HCT116 (cell line): Measurements from ENCODE around the gene SLC50A1. TPM values are rescaled to one million over a fixed set of nuclear protein-coding genes. Genes with fewer than 3 reads are reported as not detected.

Source experiments
- ATAC-seq: fragments of 200-7000 bp; cut with Tn5 transposase; 2 replicates; pipeline ENCODE4 v1.9.1; 2020; ENCODE audit warnings: mild to moderate bottlenecking, moderate library complexity
- BruUV-seq: library from RNA; stranded (reverse); fragments of 400-500 nt; replicated peaks from 2 replicates; lab custom pipeline; 2021; lab: Mats Ljungman, UMichigan
- CTCF ChIA-PET: fragments of 300-600 bp; sonication (Branson Sonifier 250); formaldehyde crosslinking; loops from one replicate; lab custom pipeline; 2021; ENCODE audit warnings: antibody characterized with exemption; lab: Charles Lee
- POLR2A ChIA-PET: fragments of 300-600, 350-600 bp; sonication (Branson Sonifier 250); formaldehyde crosslinking; loops from one replicate; lab custom pipeline; 2021; ENCODE audit warnings: antibody characterized with exemption; lab: Charles Lee
- RAD21 ChIA-PET, 2 experiments: fragments of 300-600 bp; sonication (Branson Sonifier 250); formaldehyde crosslinking; loops; one replicate each; lab custom pipeline; 2023; ENCODE audit warnings: low total read pairs in 2 of 2; ENCODE audit not compliant: uncharacterized antibody in 2 of 2, unreplicated experiment in 2 of 2, low non-redundant PET in 1 of 2; lab: Charles Lee
- DNase-seq: peaks from one replicate; pipeline ENCODE4 v3.0.0-alpha.2; 2010; ENCODE audit warnings: low read depth, low spot score
- H2AFZ ChIP-seq: fragments of 200-600 bp; shearing (Covaris generic), sonication (generic); 2 replicates; pipeline ENCODE4 v1.6.1; 2017; ENCODE audit warnings: low read depth, mixed run types, mixed read lengths, antibody characterized with exemption, low read length; ENCODE audit not compliant: poor library complexity, severe bottlenecking
- H3K27ac ChIP-seq: 2 replicates; pipeline ENCODE4 v1.5.1; 2012; ENCODE audit warnings: low read depth, low read length
- H3K27me3 ChIP-seq: fragments of 200-600 bp; sonication (generic); 2 replicates; pipeline ENCODE4 v1.6.1; 2016; ENCODE audit warnings: mixed run types, low read length, mixed read lengths; ENCODE audit not compliant: insufficient read depth
- H3K36me3 ChIP-seq, 2 experiments: fragments of 200-500 bp in 1 of 2; fragments of 200-600 bp in 1 of 2; sonication (Bioruptor generic) in 1 of 2; sonication (generic) in 1 of 2; 2 replicates each; pipeline versions ENCODE4 v1.5.1 to v1.6.1; 2014 to 2016; ENCODE audit warnings: low read length in 2 of 2, inconsistent platforms in 1 of 2, mixed read lengths in 1 of 2, mixed run types in 1 of 2; ENCODE audit not compliant: insufficient read depth in 2 of 2, control insufficient read depth in 1 of 2
- H3K4me1 ChIP-seq, 2 experiments: fragments of 200-600 bp in 1 of 2; sonication (generic) in 1 of 2; 2 replicates each; pipeline versions ENCODE4 v1.5.1 to v1.6.1; 2012 to 2017; ENCODE audit warnings: low read length in 2 of 2, inconsistent platforms in 1 of 2, mild to moderate bottlenecking in 1 of 2, mixed read lengths in 1 of 2, mixed run types in 1 of 2, moderate library complexity in 1 of 2; ENCODE audit not compliant: insufficient read depth in 2 of 2, control insufficient read depth in 1 of 2
- H3K4me2 ChIP-seq: fragments of 200-600 bp; sonication (generic); 2 replicates; pipeline ENCODE4 v1.6.1; 2017; ENCODE audit warnings: mixed run types, low read length, mixed read lengths
- H3K4me3 ChIP-seq, 2 experiments: fragments of 200-600 bp in 1 of 2; sonication (generic) in 1 of 2; replicated peaks in 1 of 2; 2 replicates each; pipeline ENCODE4 v1.5.1; 2011 to 2016; ENCODE audit warnings: low read length in 2 of 2, control low read depth in 1 of 2, low read depth in 1 of 2, mild to moderate bottlenecking in 1 of 2, mixed read lengths in 1 of 2, mixed run types in 1 of 2
- H3K79me2 ChIP-seq: fragments of 200-600 bp; sonication (generic); 2 replicates; pipeline ENCODE4 v1.6.1; 2017; ENCODE audit warnings: mild to moderate bottlenecking, mixed run types, low read length, moderate library complexity, mixed read lengths; ENCODE audit not compliant: insufficient read depth
- H3K9ac ChIP-seq: fragments of 200-600 bp; sonication (generic); 2 replicates; pipeline ENCODE4 v1.6.1; 2016; ENCODE audit warnings: low read length, mixed read lengths
- H3K9me2 ChIP-seq: fragments of 200-600 bp; sonication (generic), shearing (Covaris generic); 2 replicates; pipeline ENCODE4 v1.6.1; 2017; ENCODE audit warnings: mixed run types, mild to moderate bottlenecking, moderate library complexity; ENCODE audit not compliant: insufficient read depth
- H3K9me3 ChIP-seq, 2 experiments: fragments of 200-500 bp in 1 of 2; fragments of 200-600 bp in 1 of 2; sonication (Bioruptor generic) in 1 of 2; sonication (generic) in 1 of 2; 2 replicates each; pipeline ENCODE4 v1.6.1; 2014 to 2017; ENCODE audit warnings: low read length in 2 of 2, mixed read lengths in 2 of 2, inconsistent platforms in 1 of 2, low read depth in 1 of 2, mild to moderate bottlenecking in 1 of 2, mixed run types in 1 of 2, moderate library complexity in 1 of 2; ENCODE audit not compliant: control insufficient read depth in 1 of 2, insufficient read depth in 1 of 2
- H4K20me1 ChIP-seq: fragments of 200-600 bp; sonication (generic), shearing (Covaris generic); 2 replicates; pipeline ENCODE4 v1.6.1; 2017; ENCODE audit warnings: mixed run types, mild to moderate bottlenecking, moderate library complexity; ENCODE audit not compliant: insufficient read depth
- CBX3 ChIP-seq: IDR thresholded peaks from 2 replicates; pipeline ENCODE4 v1.6.1; 2012; ENCODE audit warnings: low read depth
- EGR1 ChIP-seq: IDR thresholded peaks from 2 replicates; pipeline ENCODE4 v1.6.1; 2012; ENCODE audit warnings: low read depth
- ELF1 ChIP-seq: IDR thresholded peaks from 2 replicates; pipeline ENCODE4 v1.6.1; 2012; ENCODE audit warnings: low read depth, borderline replicate concordance
- EZH2 ChIP-seq: fragments of 200-600 bp; sonication (generic); IDR thresholded peaks from 2 replicates; pipeline ENCODE4 v1.6.1; 2017; ENCODE audit warnings: antibody characterized with exemption, mixed run types
- FOSL1 ChIP-seq: IDR thresholded peaks from 2 replicates; pipeline ENCODE4 v1.6.1; 2012; ENCODE audit warnings: low read depth
- JUND ChIP-seq: IDR thresholded peaks from 2 replicates; pipeline ENCODE4 v1.6.1; 2012
- POLR2A ChIP-seq: IDR thresholded peaks from 2 replicates; pipeline ENCODE4 v1.7.0; 2011; ENCODE audit warnings: borderline replicate concordance; ENCODE audit not compliant: insufficient read depth, insufficient read length; ENCODE audit errors: extremely low read depth
- POLR2AphosphoS5 ChIP-seq: IDR thresholded peaks from 2 replicates; pipeline ENCODE4 v1.6.1; 2011; ENCODE audit warnings: mild to moderate bottlenecking, low read depth, low read length, moderate library complexity
- RAD21 ChIP-seq: IDR thresholded peaks from 2 replicates; pipeline ENCODE4 v1.6.1; 2012; ENCODE audit warnings: low read depth, mild to moderate bottlenecking
- SIN3A ChIP-seq: IDR thresholded peaks from 2 replicates; pipeline ENCODE4 v1.6.1; 2012; ENCODE audit warnings: low read depth
- SRF ChIP-seq: IDR thresholded peaks from 2 replicates; pipeline ENCODE4 v1.6.1; 2012; ENCODE audit warnings: low read depth
- TCF7L2 ChIP-seq: IDR thresholded peaks from 2 replicates; pipeline ENCODE4 v1.7.0; 2011; ENCODE audit warnings: borderline replicate concordance, inconsistent platforms; ENCODE audit not compliant: insufficient read depth, insufficient read length; ENCODE audit errors: extremely low read depth
- YY1 ChIP-seq: IDR thresholded peaks from 2 replicates; pipeline ENCODE4 v1.6.1; 2011; ENCODE audit warnings: low read length, low read depth, moderate library complexity, mild to moderate bottlenecking; ENCODE audit not compliant: insufficient replicate concordance; ENCODE audit errors: extremely low read depth
- ZFX ChIP-seq: fragments of 450-650 bp; IDR thresholded peaks from 2 replicates; pipeline ENCODE4 v1.6.1; 2017
- ZNF274 ChIP-seq: fragments of 200-500 bp; sonication (Bioruptor generic); IDR thresholded peaks from 2 replicates; pipeline ENCODE4 v1.6.1; 2014; ENCODE audit warnings: mild to moderate bottlenecking, low read depth, low read length, inconsistent platforms
- intact Hi-C: fragments of 100-400 bp; cut with micrococcal nuclease; formaldehyde crosslinking; loops from 2 replicates; pipeline ENCODE4 v1.10.0; 2022
- total RNA-seq: library from RNA; stranded (reverse); gene quantifications from one replicate; pipeline ENCODE4 v1.2.1, GENCODE V29; 2021; ENCODE audit not compliant: unreplicated experiment
- TF ChIP-seq, protein P1 (sequence below): IDR thresholded peaks from 2 replicates; pipeline ENCODE4 v1.6.1; 2012
- TF ChIP-seq, protein P2 (sequence below): IDR thresholded peaks from 2 replicates; pipeline ENCODE4 v1.6.1; 2012
- TF ChIP-seq, protein P3 (sequence below): IDR thresholded peaks from 2 replicates; pipeline ENCODE4 v1.6.1; 2011; ENCODE audit warnings: mild to moderate bottlenecking, low read length, moderate library complexity; ENCODE audit not compliant: insufficient replicate concordance; ENCODE audit errors: extremely low read depth

Gene SLC50A1
- total RNA-seq, 1 experiment from 2014 or later, result 49.9 TPM

GRCh38 chr1:155110381-155110780 lies 25.3 kb upstream of the SLC50A1 start:
- Histone ChIP-seq H3K4me2 (no peak overlapping the region), H3K79me2 (no peaks in the 10 kb centered on the region), H3K9me3 (no peaks in the 10 kb centered on the region), H3K4me1 (peaks cover 0 to 3% of the 10 kb centered on the region in 2 experiments; a peak in 1 of 4 replicates), H3K36me3 (no peaks in the 10 kb centered on the region), H3K9ac (no peak overlapping the region), H3K27ac (no peak overlapping the region), H4K20me1 (no peaks in the 10 kb centered on the region), H2AFZ (no peak overlapping the region), H3K4me3 (no peak overlapping the region), H3K9me2 (no peaks in the 10 kb centered on the region), H3K27me3 (no peaks in the 10 kb centered on the region)
- TF ChIP-seq, protein P1, sequence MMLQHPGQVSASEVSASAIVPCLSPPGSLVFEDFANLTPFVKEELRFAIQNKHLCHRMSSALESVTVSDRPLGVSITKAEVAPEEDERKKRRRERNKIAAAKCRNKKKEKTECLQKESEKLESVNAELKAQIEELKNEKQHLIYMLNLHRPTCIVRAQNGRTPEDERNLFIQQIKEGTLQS, result no peak
- no peak for TF ChIP-seq EGR1
- no peak for TF ChIP-seq EZH2
- no peak for TF ChIP-seq ZFX
- TF ChIP-seq YY1, result no peak
- no peak for TF ChIP-seq POLR2AphosphoS5
- TF ChIP-seq FOSL1, result no peak
- TF ChIP-seq, protein P2, sequence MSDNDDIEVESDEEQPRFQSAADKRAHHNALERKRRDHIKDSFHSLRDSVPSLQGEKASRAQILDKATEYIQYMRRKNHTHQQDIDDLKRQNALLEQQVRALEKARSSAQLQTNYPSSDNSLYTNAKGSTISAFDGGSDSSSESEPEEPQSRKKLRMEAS, result no peak
- no peak for TF ChIP-seq ZNF274
- no peak for TF ChIP-seq RAD21
- TF ChIP-seq POLR2A, result no peak
- TF ChIP-seq SRF, result no peak
- TF ChIP-seq JUND, result no peak
- TF ChIP-seq CBX3, result no peak
- TF ChIP-seq, protein P3, sequence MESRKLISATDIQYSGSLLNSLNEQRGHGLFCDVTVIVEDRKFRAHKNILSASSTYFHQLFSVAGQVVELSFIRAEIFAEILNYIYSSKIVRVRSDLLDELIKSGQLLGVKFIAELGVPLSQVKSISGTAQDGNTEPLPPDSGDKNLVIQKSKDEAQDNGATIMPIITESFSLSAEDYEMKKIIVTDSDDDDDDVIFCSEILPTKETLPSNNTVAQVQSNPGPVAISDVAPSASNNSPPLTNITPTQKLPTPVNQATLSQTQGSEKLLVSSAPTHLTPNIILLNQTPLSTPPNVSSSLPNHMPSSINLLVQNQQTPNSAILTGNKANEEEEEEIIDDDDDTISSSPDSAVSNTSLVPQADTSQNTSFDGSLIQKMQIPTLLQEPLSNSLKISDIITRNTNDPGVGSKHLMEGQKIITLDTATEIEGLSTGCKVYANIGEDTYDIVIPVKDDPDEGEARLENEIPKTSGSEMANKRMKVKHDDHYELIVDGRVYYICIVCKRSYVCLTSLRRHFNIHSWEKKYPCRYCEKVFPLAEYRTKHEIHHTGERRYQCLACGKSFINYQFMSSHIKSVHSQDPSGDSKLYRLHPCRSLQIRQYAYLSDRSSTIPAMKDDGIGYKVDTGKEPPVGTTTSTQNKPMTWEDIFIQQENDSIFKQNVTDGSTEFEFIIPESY, result no peak
- no peak for TF ChIP-seq SIN3A
- no peak for TF ChIP-seq ELF1
- TF ChIP-seq TCF7L2, result no peak
- ChIA-PET POLR2A (no interaction called here), CTCF (no interaction called here), RAD21 (no interaction called here)
- intact Hi-C loops, result loop anchor here (5.0 kb wide), 1 partner anchor 57 kb away; no protein-coding TSS in a partner anchor
- BruUV-seq, result no TSS peak
- no peak for ATAC-seq
- DNase-seq, result no peak
